Psoas muscle (tissue), 8 donors: ENCODE results near the gene DLD. TPM values are rescaled to one million over a fixed set of nuclear protein-coding genes. Genes with fewer than 3 reads are reported as not detected.

Experiments used
- ATAC-seq, 4 donors: fragments of 200-7000 bp; cut with Tn5 transposase; one replicate each; pipeline ENCODE4 v1.9.1; 2020; ENCODE audit warnings: moderate library complexity in 3 of 4, mild to moderate bottlenecking in 2 of 4
- DNase-seq, 2 donors: peaks; one replicate each; pipeline ENCODE4 v3.0.0-alpha.2; 2020
- H3K27ac ChIP-seq: fragments of 200-600 bp; one replicate; pipeline ENCODE4 v1.8.0; 2022
- H3K27me3 ChIP-seq, 3 donors: fragments of 200-600 bp in 1 of 3; one replicate each; pipeline versions ENCODE4 v1.6.1 to v1.8.0; 2013 to 2022; ENCODE audit warnings: low read length in 2 of 3, mild to moderate bottlenecking in 2 of 3, moderate library complexity in 1 of 3; ENCODE audit not compliant: insufficient read depth in 3 of 3
- H3K36me3 ChIP-seq, 2 donors: fragments of 200-600 bp in 1 of 2; one replicate each; pipeline versions ENCODE4 v1.6.1 to v1.8.0; 2013 to 2022; ENCODE audit warnings: low read depth in 1 of 2, mild to moderate bottlenecking in 1 of 2, moderate library complexity in 1 of 2; ENCODE audit not compliant: insufficient read depth in 1 of 2
- H3K4me1 ChIP-seq: fragments of 200-600 bp; one replicate; pipeline ENCODE4 v1.8.0; 2022
- H3K4me3 ChIP-seq: fragments of 200-600 bp; one replicate; pipeline ENCODE4 v1.8.0; 2022; ENCODE audit warnings: mild to moderate bottlenecking
- H3K9me3 ChIP-seq: fragments of 200-600 bp; one replicate; pipeline ENCODE4 v1.8.0; 2022
- WGBS, 3 donors: extraction: QIAGEN DNeasy Blood & Tissue Kit; methylation state at CpG; one replicate each; pipeline versions ENCODE4 v1.1.6 to v1.1.7; 2013; 5-methylcytosine and 5-hydroxymethylcytosine counted together
- intact Hi-C, 2 donors: fragments of 100-400 bp; cut with DNase I; formaldehyde crosslinking; loops; one replicate each; pipeline versions ENCODE4 v1.11.0 to v1.14.2; 2022
- long read RNA-seq, 2 donors: library from polyadenylated mRNA; unstranded; transcript quantifications; one replicate each; pipeline ENCODE4 v2.0.0, GENCODE V29; 2021
- polyA plus RNA-seq, 3 donors: library from polyadenylated mRNA; stranded (reverse); fragments of 200-250 nt; gene quantifications; one replicate each; pipeline ENCODE4 v1.2.3, GENCODE V29; 2013
- total RNA-seq, 4 donors: library from RNA; stranded (reverse); fragmentation: NEBNext Ultra II Directional in 2 of 4; extraction: Animal tissue kit (Norgen Biotek cat#: 25700) in 2 of 4; gene quantifications; one replicate each; pipeline versions ENCODE4 v1.2.1 to v1.2.4, GENCODE V29; 2021 to 2023
- TF ChIP-seq, protein P1 (sequence below): fragments of 200-600 bp; IDR thresholded peaks from one replicate; pipeline ENCODE4 v1.8.0; 2022; ENCODE audit warnings: antibody characterized with exemption
- donor health status: healthy with polysubstance abuse.
- donor health status: DM: no; HTN: no; CAD: no; lungs with moderate emphysema.
- donor health status: Bipolar disorder and iron deficiency.
- donor health status: healthy.
- donor health status: DM: yes; HTN: yes; CAD: no.
- donor health status: DM: no; HTN: no; CAD: no.
- donor health status: DM: no; HTN: no; CAD: no.
- donor health status: DM: yes; HTN: yes; CAD: no.

Gene DLD, protein sequence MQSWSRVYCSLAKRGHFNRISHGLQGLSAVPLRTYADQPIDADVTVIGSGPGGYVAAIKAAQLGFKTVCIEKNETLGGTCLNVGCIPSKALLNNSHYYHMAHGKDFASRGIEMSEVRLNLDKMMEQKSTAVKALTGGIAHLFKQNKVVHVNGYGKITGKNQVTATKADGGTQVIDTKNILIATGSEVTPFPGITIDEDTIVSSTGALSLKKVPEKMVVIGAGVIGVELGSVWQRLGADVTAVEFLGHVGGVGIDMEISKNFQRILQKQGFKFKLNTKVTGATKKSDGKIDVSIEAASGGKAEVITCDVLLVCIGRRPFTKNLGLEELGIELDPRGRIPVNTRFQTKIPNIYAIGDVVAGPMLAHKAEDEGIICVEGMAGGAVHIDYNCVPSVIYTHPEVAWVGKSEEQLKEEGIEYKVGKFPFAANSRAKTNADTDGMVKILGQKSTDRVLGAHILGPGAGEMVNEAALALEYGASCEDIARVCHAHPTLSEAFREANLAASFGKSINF
- 100 to 1,000 TPM; 148 to 219 (median 161) TPM for total RNA-seq
- 100 to 1,000 TPM; 136 to 284 (median 183) TPM for polyA plus RNA-seq
- long read RNA-seq, donor 1, transcript DLD-201 (14 exons, 3,755 nt): major isoform, 239 of 254 reads
- long read RNA-seq, donor 1, partial matches to known transcripts: 7 of 254 reads
- long read RNA-seq, donor 1, other reads (novel, unspliced or antisense): 8 of 254 reads
- long read RNA-seq, donor 2, transcript DLD-201 (14 exons, 3,755 nt): major isoform, 418 of 447 reads
- long read RNA-seq, donor 2, partial matches to known transcripts: 12 of 447 reads
- long read RNA-seq, donor 2, other reads (novel, unspliced or antisense): 16 of 447 reads

DNA sequence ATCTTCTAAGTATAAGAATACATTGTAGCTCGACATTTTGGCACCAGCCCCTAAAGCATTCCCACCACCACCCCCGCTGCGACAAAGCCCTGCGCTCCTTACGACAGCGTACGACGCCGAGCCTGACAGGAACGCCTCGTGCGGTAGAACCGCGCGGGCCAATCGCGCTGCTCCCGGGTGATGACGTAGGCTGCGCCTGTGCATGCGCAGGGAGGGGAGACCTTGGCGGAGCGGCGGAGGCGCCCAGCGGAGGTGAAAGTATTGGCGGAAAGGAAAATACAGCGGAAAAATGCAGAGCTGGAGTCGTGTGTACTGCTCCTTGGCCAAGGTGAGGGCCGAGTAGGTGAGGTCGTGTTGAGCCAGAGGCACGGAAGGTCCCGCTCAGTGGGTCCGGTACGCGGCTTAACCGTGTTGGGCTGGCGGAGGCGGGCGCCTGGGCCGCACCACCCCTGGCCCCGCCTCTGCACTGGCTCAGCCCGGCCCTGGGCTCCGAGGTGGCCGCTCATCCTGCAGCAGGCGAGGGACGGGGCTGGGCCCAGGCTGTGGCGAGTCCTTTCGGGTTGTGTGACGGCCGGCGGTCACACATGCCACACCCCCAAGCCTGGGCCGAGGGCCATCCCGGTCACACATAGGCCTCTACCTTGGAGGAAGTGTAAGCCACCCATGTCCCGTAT is at the start of gene DLD:
TSS of gene DLD (plus strand) at position 222 of the 674 bp plus-strand sequence. CDS start at position 290, 68 bp downstream.
- Histone ChIP-seq H3K36me3 (peaks cover 0 to 33% of the 10 kb centered on the region in 2 donors), H3K9me3 (no peaks in the 10 kb centered on the region), H3K27me3 (no peaks in the 10 kb centered on the region), H3K27ac (peak within 1 kb of the TSS; percentile 96), H3K4me1 (peaks cover 36% of the 10 kb centered on the region), H3K4me3 (peak within 1 kb of the TSS; percentile 82)
- intact Hi-C loops: loop anchor here in 1 of 2 donors (10.0 kb wide), 1 partner anchor 326 kb away; the partner anchor contains the start of genes COG5 and DUS4L
- 0% methylated on average over 50 to 55 of the region's 55 CpGs for WGBS, 3 donors
- DNase-seq (peak; percentile 94 to 97), ATAC-seq (peak; percentile 99 to 100 (median 99))
- TF ChIP-seq, protein P1, sequence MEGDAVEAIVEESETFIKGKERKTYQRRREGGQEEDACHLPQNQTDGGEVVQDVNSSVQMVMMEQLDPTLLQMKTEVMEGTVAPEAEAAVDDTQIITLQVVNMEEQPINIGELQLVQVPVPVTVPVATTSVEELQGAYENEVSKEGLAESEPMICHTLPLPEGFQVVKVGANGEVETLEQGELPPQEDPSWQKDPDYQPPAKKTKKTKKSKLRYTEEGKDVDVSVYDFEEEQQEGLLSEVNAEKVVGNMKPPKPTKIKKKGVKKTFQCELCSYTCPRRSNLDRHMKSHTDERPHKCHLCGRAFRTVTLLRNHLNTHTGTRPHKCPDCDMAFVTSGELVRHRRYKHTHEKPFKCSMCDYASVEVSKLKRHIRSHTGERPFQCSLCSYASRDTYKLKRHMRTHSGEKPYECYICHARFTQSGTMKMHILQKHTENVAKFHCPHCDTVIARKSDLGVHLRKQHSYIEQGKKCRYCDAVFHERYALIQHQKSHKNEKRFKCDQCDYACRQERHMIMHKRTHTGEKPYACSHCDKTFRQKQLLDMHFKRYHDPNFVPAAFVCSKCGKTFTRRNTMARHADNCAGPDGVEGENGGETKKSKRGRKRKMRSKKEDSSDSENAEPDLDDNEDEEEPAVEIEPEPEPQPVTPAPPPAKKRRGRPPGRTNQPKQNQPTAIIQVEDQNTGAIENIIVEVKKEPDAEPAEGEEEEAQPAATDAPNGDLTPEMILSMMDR: no peak

DNA sequence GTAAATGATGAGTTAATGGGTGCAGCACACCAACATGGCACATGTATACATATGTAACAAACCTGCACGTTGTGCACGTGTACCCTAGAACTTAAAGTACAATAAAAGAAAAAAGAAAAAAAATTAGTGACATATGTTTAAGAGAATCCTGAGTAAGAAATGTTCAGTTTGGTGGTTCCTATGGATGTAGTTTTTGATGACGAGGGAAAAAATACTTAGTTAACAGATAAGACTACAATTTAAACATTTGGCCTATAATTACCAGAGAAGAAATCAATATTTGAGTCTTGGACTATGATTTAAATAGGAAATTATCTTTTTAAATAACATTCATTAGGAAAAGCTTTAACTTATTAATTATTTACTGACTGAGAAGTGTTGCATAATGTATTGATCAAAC is 48.8 kb upstream of the DLD start:
- TF ChIP-seq, protein P1: no peak

DNA sequence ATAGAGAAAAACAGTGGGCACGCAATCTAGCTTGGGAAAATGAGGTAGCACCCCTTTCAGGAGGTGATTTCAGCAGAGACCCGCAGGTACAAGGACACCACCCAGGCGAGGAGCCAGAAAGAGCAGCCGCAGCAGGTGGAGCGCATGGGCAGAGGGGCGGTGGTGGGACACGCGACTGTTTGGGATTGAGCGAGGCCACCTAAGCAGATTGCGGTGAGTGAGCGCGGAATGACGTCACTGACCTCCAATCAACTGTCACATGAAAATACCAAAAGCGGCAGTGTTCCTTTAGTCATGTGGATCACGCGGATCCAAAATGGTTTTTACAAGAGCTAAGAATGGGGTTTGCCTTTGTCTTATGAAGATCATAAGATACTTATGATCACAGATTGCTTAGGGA is 47.8 kb upstream of the DLD start:
- Histone ChIP-seq H3K4me1 (peaks cover 5% of the 10 kb centered on the region), H3K27me3 (no peaks in the 10 kb centered on the region), H3K36me3 (no peaks in the 10 kb centered on the region), H3K27ac (no peak overlapping the region), H3K4me3 (no peak overlapping the region), H3K9me3 (no peaks in the 10 kb centered on the region)
- intact Hi-C loops: no loop called here
- ATAC-seq (no peak), DNase-seq (no peak)
- 94 to 96% (median 95%) methylated on average over 16 of the region's 16 CpGs for WGBS, 3 donors
- TF ChIP-seq, protein P1: no peak

More for the DNA sequence above, 48.8 kb upstream of the DLD start:
- peaks cover 5% of the 10 kb centered on the region for H3K4me1 ChIP-seq
- DNase-seq (no peak), ATAC-seq (no peak)
- H3K36me3 ChIP-seq: no peaks in the 10 kb centered on the region
- H3K9me3 ChIP-seq: no peaks in the 10 kb centered on the region
- no peak overlapping the region for H3K27ac ChIP-seq
- H3K4me3 ChIP-seq: no peak overlapping the region
- intact Hi-C loops: no loop called here
- WGBS, 3 donors: 94 to 97% (median 95%) methylated on average over 3 of the region's 3 CpGs
- no peaks in the 10 kb centered on the region for H3K27me3 ChIP-seq

DNA sequence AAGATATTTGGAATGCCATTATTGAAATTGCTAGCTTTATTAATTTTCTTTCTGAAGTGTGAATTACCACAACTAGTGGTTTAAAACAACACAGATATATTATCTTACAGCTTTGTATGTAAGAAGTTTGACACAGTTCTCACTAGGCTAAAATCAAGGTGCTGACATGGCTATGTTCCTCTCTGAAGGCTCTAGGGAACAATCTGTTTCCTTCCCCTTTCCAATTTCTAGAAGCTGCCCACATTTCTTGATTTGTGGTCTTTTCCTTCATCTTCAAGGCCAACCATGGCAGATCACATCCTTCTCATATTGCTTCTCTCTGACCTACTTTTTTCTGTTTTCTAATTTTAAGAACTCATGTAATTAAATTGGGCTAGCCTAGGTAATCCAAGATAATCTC is 44.7 kb upstream of the DLD start:
- no peaks in the 10 kb centered on the region for H3K9me3 ChIP-seq
- DNase-seq (no peak), ATAC-seq (peak in 1 of 4 donors; percentile 32)
- TF ChIP-seq, protein P1: no peak
- H3K4me1 ChIP-seq: peaks cover 5% of the 10 kb centered on the region
- no peak overlapping the region for H3K4me3 ChIP-seq
- no peaks in the 10 kb centered on the region for H3K27me3 ChIP-seq
- intact Hi-C loops: no loop called here
- H3K27ac ChIP-seq: peak overlapping the region; percentile 69
- H3K36me3 ChIP-seq: no peaks in the 10 kb centered on the region
